Testis (tissue), 3 donors: ENCODE measurements around the gene ZFYVE28. TPM values are rescaled to one million over a fixed set of nuclear protein-coding genes. Genes with fewer than 3 reads are reported as not detected.

ENCODE experiments used
- DNase-seq: peaks from one replicate; pipeline ENCODE4 v3.0.0-alpha.2; 2019
- H3K27ac ChIP-seq, 2 donors: fragments of 200-600 bp; sonication (generic); one replicate each; pipeline ENCODE4 v1.5.1; 2019
- H3K27me3 ChIP-seq: fragments of 200-600 bp; sonication (generic); one replicate; pipeline ENCODE4 v1.5.1; 2019
- H3K36me3 ChIP-seq: fragments of 200-600 bp; sonication (generic); one replicate; pipeline ENCODE4 v1.5.1; 2017; ENCODE audit warnings: low read depth; ENCODE audit errors: missing control alignments
- H3K4me1 ChIP-seq: fragments of 200-600 bp; sonication (generic); one replicate; pipeline ENCODE4 v1.5.1; 2019
- H3K4me3 ChIP-seq, 2 donors: fragments of 200-600 bp; sonication (generic); one replicate each; pipeline ENCODE4 v1.5.1; 2017 to 2019
- H3K9me3 ChIP-seq: fragments of 200-600 bp; sonication (generic); one replicate; pipeline ENCODE4 v1.5.1; 2017
- CTCF ChIP-seq, 3 experiments: fragments of 450-650 bp in 2 of 3; fragments of 200-600 bp in 1 of 3; sonication (generic) in 1 of 3; IDR thresholded peaks; one replicate each; pipeline ENCODE4 v1.5.1; 2016 to 2019; ENCODE audit warnings: antibody characterized with exemption in 3 of 3, mild to moderate bottlenecking in 2 of 3, moderate library complexity in 1 of 3
- POLR2A ChIP-seq: fragments of 450-650 bp; IDR thresholded peaks from one replicate; pipeline ENCODE4 v1.6.1; 2017; ENCODE audit warnings: antibody characterized with exemption, mild to moderate bottlenecking, moderate library complexity
- WGBS, 2 donors: methylation state at CpG; one replicate each; pipeline ENCODE4 v1.1.5; 2018; 5-methylcytosine and 5-hydroxymethylcytosine counted together
- intact Hi-C: fragments of 100-400 bp; cut with DNase I; formaldehyde crosslinking; loops from one replicate; pipeline ENCODE4 v1.15.1; 2023; ENCODE audit warnings: low total_unique reads
- polyA plus RNA-seq: library from polyadenylated mRNA; stranded (reverse); fragments of 350-450 nt; fragmentation: Illumina TruSeq; extraction: RNeasy Lipid Tissue Mini Kit (QIAGEN cat#74804); gene quantifications from one replicate; pipeline ENCODE4 v1.2.3, GENCODE V29; 2014; ENCODE audit warnings: low read depth, low replicate concordance; ENCODE audit not compliant: insufficient read depth
- total RNA-seq, 2 donors: library from RNA; depleted of rRNA; stranded (reverse); fragments of >200 nt; gene quantifications; one replicate each; pipeline ENCODE4 v1.2.3, GENCODE V29; 2016

The ZFYVE28 gene
- total and polyA plus RNA-seq, 3 donors from 2014 or later: 14.7 to 55.3 (median 40.5) TPM

GRCh38 chr4:2269206-2269531 is 149.3 kb downstream of the ZFYVE28 start:
- no peaks in the 10 kb centered on the region for H3K36me3 ChIP-seq
- H3K9me3 ChIP-seq: no peaks in the 10 kb centered on the region
- intact Hi-C loops: no loop called here
- 78 to 86% methylated on average over 2 to 6 of the region's 6 CpGs for WGBS, 2 donors
- H3K4me1 ChIP-seq: peaks cover 21% of the 10 kb centered on the region
- no peak overlapping the region for H3K4me3 ChIP-seq
- no peak overlapping the region for H3K27ac ChIP-seq
- DNase-seq: no peak
- H3K27me3 ChIP-seq: no peaks in the 10 kb centered on the region
- TF ChIP-seq POLR2A: no peak

- Histone ChIP-seq H3K4me3 (no peak overlapping the region), H3K36me3 (no peaks in the 10 kb centered on the region), H3K27me3 (no peaks in the 10 kb centered on the region), H3K9me3 (no peaks in the 10 kb centered on the region), H3K27ac (no peak overlapping the region), H3K4me1 (peaks cover 18% of the 10 kb centered on the region)
- WGBS, 2 donors: 68 to 81% methylated on average over 8 to 19 of the region's 22 CpGs
- intact Hi-C loops: no loop called here
- DNase-seq: no peak
- TF ChIP-seq POLR2A: no peak
- TF ChIP-seq CTCF (IDR thresholded peaks at IDR 0.05): no peak
These were observed 149.9 kb downstream of the ZFYVE28 start for GRCh38 chr4:2268357-2269205.

GRCh38 chr4:2267841-2268240 is 150.6 kb downstream of the ZFYVE28 start:
- Histone ChIP-seq H3K4me1 (peaks cover 10% of the 10 kb centered on the region), H3K27me3 (no peaks in the 10 kb centered on the region), H3K9me3 (no peaks in the 10 kb centered on the region), H3K27ac (no peak overlapping the region), H3K4me3 (no peak overlapping the region), H3K36me3 (no peaks in the 10 kb centered on the region)
- no peak for DNase-seq
- no peak for TF ChIP-seq CTCF (IDR thresholded peaks at IDR 0.05)
- no peak for TF ChIP-seq POLR2A
- WGBS, 2 donors: 79 to 89% methylated on average over 5 to 6 of the region's 12 CpGs
- intact Hi-C loops: no loop called here

- Histone ChIP-seq H3K27ac (no peak overlapping the region), H3K27me3 (no peaks in the 10 kb centered on the region), H3K4me3 (no peak overlapping the region), H3K36me3 (no peaks in the 10 kb centered on the region), H3K9me3 (no peaks in the 10 kb centered on the region), H3K4me1 (peaks cover 9% of the 10 kb centered on the region)
- TF ChIP-seq POLR2A: no peak
- no peak for TF ChIP-seq CTCF (IDR thresholded peaks at IDR 0.05)
- no peak for DNase-seq
- 84 to 89% methylated on average over 5 to 18 of the region's 18 CpGs for WGBS, 2 donors
- intact Hi-C loops: no loop called here
These were observed 151.1 kb downstream of the ZFYVE28 start for GRCh38 chr4:2267320-2267811.

- DNase-seq: no peak
- no peak overlapping the region for H3K27ac ChIP-seq
- no peaks in the 10 kb centered on the region for H3K9me3 ChIP-seq
- peaks cover 9% of the 10 kb centered on the region for H3K4me1 ChIP-seq
- no peaks in the 10 kb centered on the region for H3K27me3 ChIP-seq
- intact Hi-C loops: no loop called here
- H3K4me3 ChIP-seq: no peak overlapping the region
- WGBS, 2 donors: 83 to 92% methylated on average over 3 to 5 of the region's 5 CpGs
- TF ChIP-seq POLR2A: no peak
- TF ChIP-seq CTCF (IDR thresholded peaks at IDR 0.05): no peak
- H3K36me3 ChIP-seq: no peaks in the 10 kb centered on the region
These were observed 151.6 kb downstream of the ZFYVE28 start for GRCh38 chr4:2266821-2267220.
